Measurements from ENCODE around the gene ZFP1.
"Not testable (repeated sequence)": the region's sequence is repeated elsewhere in the genome, so short reads cannot be mapped to it uniquely, and the experiment has no call there.

ZFP1 gene

GRCh38 chr16:75208242-75208825 is 60.0 kb downstream of the ZFP1 start:
- no peak overlapping the region for H3K4me2 ChIP-seq (ENCODE audit: insufficient read depth, low read length)
- H3K36me3 ChIP-seq (ENCODE audit: insufficient read depth, low read length) = no peaks in the 10 kb centered on the region
- ATAC-seq (ENCODE audit: insufficient read depth, low read depth) = no peak
- no peaks in the 10 kb centered on the region for H3K9me3 ChIP-seq (ENCODE audit: insufficient read depth, low read length, severe bottlenecking)
- no peaks in the 10 kb centered on the region for H3K4me1 ChIP-seq (ENCODE audit: insufficient read depth, low read length)
- no peaks in the 10 kb centered on the region for H3K27me3 ChIP-seq (ENCODE audit: insufficient read depth, low read length, poor library complexity)
- H4K20me1 ChIP-seq (ENCODE audit: insufficient read depth, low read length) = no peaks in the 10 kb centered on the region
- DNase-seq = no peak
- no peak overlapping the region for H3K9ac ChIP-seq (ENCODE audit: low read depth, low read length)
- H2AFZ ChIP-seq (ENCODE audit: low read depth, low read length) = no peak overlapping the region
- H3K27ac ChIP-seq (ENCODE audit: low read length) = no peak overlapping the region
- TF ChIP-seq, protein P1, sequence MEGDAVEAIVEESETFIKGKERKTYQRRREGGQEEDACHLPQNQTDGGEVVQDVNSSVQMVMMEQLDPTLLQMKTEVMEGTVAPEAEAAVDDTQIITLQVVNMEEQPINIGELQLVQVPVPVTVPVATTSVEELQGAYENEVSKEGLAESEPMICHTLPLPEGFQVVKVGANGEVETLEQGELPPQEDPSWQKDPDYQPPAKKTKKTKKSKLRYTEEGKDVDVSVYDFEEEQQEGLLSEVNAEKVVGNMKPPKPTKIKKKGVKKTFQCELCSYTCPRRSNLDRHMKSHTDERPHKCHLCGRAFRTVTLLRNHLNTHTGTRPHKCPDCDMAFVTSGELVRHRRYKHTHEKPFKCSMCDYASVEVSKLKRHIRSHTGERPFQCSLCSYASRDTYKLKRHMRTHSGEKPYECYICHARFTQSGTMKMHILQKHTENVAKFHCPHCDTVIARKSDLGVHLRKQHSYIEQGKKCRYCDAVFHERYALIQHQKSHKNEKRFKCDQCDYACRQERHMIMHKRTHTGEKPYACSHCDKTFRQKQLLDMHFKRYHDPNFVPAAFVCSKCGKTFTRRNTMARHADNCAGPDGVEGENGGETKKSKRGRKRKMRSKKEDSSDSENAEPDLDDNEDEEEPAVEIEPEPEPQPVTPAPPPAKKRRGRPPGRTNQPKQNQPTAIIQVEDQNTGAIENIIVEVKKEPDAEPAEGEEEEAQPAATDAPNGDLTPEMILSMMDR (IDR thresholded peaks at IDR 0.05; ENCODE audit: borderline replicate concordance, extremely low read depth, low read length, poor library complexity, severe bottlenecking) = no peak
- no peak for TF ChIP-seq EZH2 (IDR thresholded peaks at IDR 0.05; ENCODE audit: borderline replicate concordance, low read depth, low read length, severe bottlenecking)
- H3K4me3 ChIP-seq (ENCODE audit: low read depth in 1 of 2, low read length in 2 of 2) = no peak overlapping the region
- H3K79me2 ChIP-seq (ENCODE audit: insufficient read depth, low read length) = no peaks in the 10 kb centered on the region

DNA sequence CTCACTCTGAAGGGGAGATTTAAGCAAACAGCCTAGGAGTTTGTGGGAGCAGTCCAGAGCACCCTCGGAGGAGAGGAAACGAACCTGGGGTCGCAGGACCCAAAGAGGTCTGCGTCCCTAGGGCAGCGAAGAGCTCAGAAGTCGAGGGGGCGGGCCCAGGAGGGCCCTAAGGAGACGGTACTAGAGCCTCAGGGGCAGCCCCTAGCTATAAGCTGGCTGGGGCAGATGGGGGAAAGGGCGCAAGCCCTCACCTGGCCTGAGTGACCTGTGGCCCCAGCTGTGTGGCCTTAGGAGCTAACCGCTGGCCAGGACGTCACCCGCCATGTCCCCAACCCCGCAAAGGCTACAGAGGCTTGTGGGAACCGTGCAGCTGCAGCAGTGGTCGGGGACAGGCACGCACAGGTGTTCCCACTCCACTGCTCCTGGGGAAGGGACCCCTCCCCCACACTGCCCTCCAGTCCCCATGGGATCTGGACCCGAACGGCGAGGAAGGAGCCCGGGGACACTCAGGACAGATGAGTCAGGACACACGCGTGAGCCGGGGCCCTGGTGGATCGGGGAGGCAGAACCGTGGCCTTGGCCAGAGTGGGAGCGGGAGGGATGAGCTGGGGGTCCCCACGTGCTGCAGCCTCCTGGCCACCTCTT is 60.7 kb downstream of the ZFP1 start:
- Histone ChIP-seq H2AFZ (ENCODE audit: low read depth, low read length) (no peak overlapping the region), H3K4me1 (ENCODE audit: insufficient read depth, low read length) (no peaks in the 10 kb centered on the region), H3K9ac (ENCODE audit: low read depth, low read length) (no peak overlapping the region), H3K36me3 (ENCODE audit: insufficient read depth, low read length) (no peaks in the 10 kb centered on the region), H3K27ac (ENCODE audit: low read length) (no peak overlapping the region), H3K4me2 (ENCODE audit: insufficient read depth, low read length) (no peak overlapping the region), H3K4me3 (ENCODE audit: low read depth in 1 of 2, low read length in 2 of 2) (no peak overlapping the region), H3K27me3 (ENCODE audit: insufficient read depth, low read length, poor library complexity) (no peaks in the 10 kb centered on the region), H4K20me1 (ENCODE audit: insufficient read depth, low read length) (no peaks in the 10 kb centered on the region), H3K79me2 (ENCODE audit: insufficient read depth, low read length) (no peaks in the 10 kb centered on the region), H3K9me3 (ENCODE audit: insufficient read depth, low read length, severe bottlenecking) (no peaks in the 10 kb centered on the region)
- DNase-seq (no peak), ATAC-seq (ENCODE audit: insufficient read depth, low read depth) (no peak)
- TF ChIP-seq, protein P1 (IDR thresholded peaks at IDR 0.05; ENCODE audit: borderline replicate concordance, extremely low read depth, low read length, poor library complexity, severe bottlenecking) = no peak

- not testable (repeated sequence) for H2AFZ ChIP-seq (ENCODE audit: low read depth, low read length); H3K36me3 ChIP-seq (ENCODE audit: insufficient read depth, low read length); H3K27ac ChIP-seq (ENCODE audit: low read length); H3K9ac ChIP-seq (ENCODE audit: low read depth, low read length); H3K27me3 ChIP-seq (ENCODE audit: insufficient read depth, low read length, poor library complexity); H3K4me1 ChIP-seq (ENCODE audit: insufficient read depth, low read length); DNase-seq; ATAC-seq (ENCODE audit: insufficient read depth, low read depth); H3K9me3 ChIP-seq (ENCODE audit: insufficient read depth, low read length, severe bottlenecking); H3K4me2 ChIP-seq (ENCODE audit: insufficient read depth, low read length); H3K79me2 ChIP-seq (ENCODE audit: insufficient read depth, low read length); H3K4me3 ChIP-seq (ENCODE audit: low read depth in 1 of 2, low read length in 2 of 2); H4K20me1 ChIP-seq (ENCODE audit: insufficient read depth, low read length)
These were observed 61.2 kb downstream of the ZFP1 start for GRCh38 chr16:75209514-75209913.

GRCh38 chr16:75209944-75210343 is 61.6 kb downstream of the ZFP1 start:
- H3K27me3 ChIP-seq (ENCODE audit: insufficient read depth, low read length, poor library complexity) = no peaks in the 10 kb centered on the region
- no peak overlapping the region for H3K27ac ChIP-seq (ENCODE audit: low read length)
- H3K79me2 ChIP-seq (ENCODE audit: insufficient read depth, low read length) = no peaks in the 10 kb centered on the region
- H4K20me1 ChIP-seq (ENCODE audit: insufficient read depth, low read length) = no peaks in the 10 kb centered on the region
- no peaks in the 10 kb centered on the region for H3K4me1 ChIP-seq (ENCODE audit: insufficient read depth, low read length)
- no peaks in the 10 kb centered on the region for H3K36me3 ChIP-seq (ENCODE audit: insufficient read depth, low read length)
- DNase-seq (no peak), ATAC-seq (ENCODE audit: insufficient read depth, low read depth) (no peak)
- no peak for TF ChIP-seq EZH2 (IDR thresholded peaks at IDR 0.05; ENCODE audit: borderline replicate concordance, low read depth, low read length, severe bottlenecking)
- TF ChIP-seq, protein P1 (IDR thresholded peaks at IDR 0.05; ENCODE audit: borderline replicate concordance, extremely low read depth, low read length, poor library complexity, severe bottlenecking) = no peak
- H3K4me2 ChIP-seq (ENCODE audit: insufficient read depth, low read length) = no peak overlapping the region
- no peak overlapping the region for H3K9ac ChIP-seq (ENCODE audit: low read depth, low read length)
- no peak overlapping the region for H3K4me3 ChIP-seq (ENCODE audit: low read depth in 1 of 2, low read length in 2 of 2)
- H3K9me3 ChIP-seq (ENCODE audit: insufficient read depth, low read length, severe bottlenecking) = no peaks in the 10 kb centered on the region
- H2AFZ ChIP-seq (ENCODE audit: low read depth, low read length) = no peak overlapping the region

GRCh38 chr16:75211286-75211685 is 63.0 kb downstream of the ZFP1 start:
- not testable (repeated sequence) for H3K4me2 ChIP-seq (ENCODE audit: insufficient read depth, low read length); H3K36me3 ChIP-seq (ENCODE audit: insufficient read depth, low read length); H2AFZ ChIP-seq (ENCODE audit: low read depth, low read length); H3K27me3 ChIP-seq (ENCODE audit: insufficient read depth, low read length, poor library complexity); H3K4me1 ChIP-seq (ENCODE audit: insufficient read depth, low read length); ATAC-seq (ENCODE audit: insufficient read depth, low read depth); H3K79me2 ChIP-seq (ENCODE audit: insufficient read depth, low read length); H4K20me1 ChIP-seq (ENCODE audit: insufficient read depth, low read length); H3K4me3 ChIP-seq (ENCODE audit: low read depth in 1 of 2, low read length in 2 of 2); DNase-seq; H3K27ac ChIP-seq (ENCODE audit: low read length); H3K9me3 ChIP-seq (ENCODE audit: insufficient read depth, low read length, severe bottlenecking); H3K9ac ChIP-seq (ENCODE audit: low read depth, low read length)
